Activated CD4-positive, alpha-beta T cell treated with anti-CD3 and anti-CD28 coated beads for 36 hours (primary cell): ENCODE results near the gene PPP3CA. TPM values are rescaled to one million over a fixed set of nuclear protein-coding genes. Genes with fewer than 3 reads are reported as not detected.
A peak's percentile ranks its signal among the peaks of the same experiment; 100 is the strongest.
"Not testable (repeated sequence)": the region's sequence is repeated elsewhere in the genome, so short reads cannot be mapped to it uniquely, and the experiment has no call there.

ENCODE experiments used
- ATAC-seq: fragments of 200-7000 bp; cut with Tn5 transposase; one replicate; pipeline ENCODE4 v1.10.0; 2021; ENCODE audit warnings: mild to moderate bottlenecking, moderate library complexity
- CTCF ChIA-PET: fragments of 350-600 bp; sonication (Branson Sonifier 250); formaldehyde crosslinking; loops from one replicate; lab custom pipeline; 2021; ENCODE audit warnings: antibody characterized with exemption; lab: Charles Lee
- POLR2A ChIA-PET: fragments of 350-600 bp; sonication (Branson Sonifier 250); formaldehyde crosslinking; loops from one replicate; lab custom pipeline; 2021; ENCODE audit warnings: antibody characterized with exemption, inconsistent platforms; lab: Charles Lee
- DNase-seq: peaks from one replicate; pipeline ENCODE4 v3.0.0-alpha.2; 2020
- H3K27ac Mint-ChIP-seq: one replicate; pipeline ENCODE4 v1.8.0; 2021; ENCODE audit warnings: mixed read lengths
- H3K27me3 Mint-ChIP-seq: one replicate; pipeline ENCODE4 v1.8.0; 2021; ENCODE audit warnings: mixed read lengths
- H3K36me3 Mint-ChIP-seq: one replicate; pipeline ENCODE4 v1.8.0; 2021; ENCODE audit warnings: low read depth, mixed read lengths
- H3K4me1 Mint-ChIP-seq: one replicate; pipeline ENCODE4 v1.8.0; 2021; ENCODE audit warnings: mixed read lengths
- H3K4me3 Mint-ChIP-seq: one replicate; pipeline ENCODE4 v1.8.0; 2021; ENCODE audit warnings: mild to moderate bottlenecking, moderate library complexity, mixed read lengths
- H3K9me3 Mint-ChIP-seq: one replicate; pipeline ENCODE4 v1.8.0; 2021; ENCODE audit warnings: low read depth, mixed read lengths
- intact Hi-C, 2 experiments: fragments of 100-400 bp; cut with DNase I in 1 of 2; cut with micrococcal nuclease in 1 of 2; formaldehyde crosslinking; loops; one replicate each; pipeline versions ENCODE4 v1.14.2 to v1.15.1; 2022 to 2024; cut with DNase I, micrococcal nuclease
- total RNA-seq, 2 experiments: library from RNA; stranded (reverse); gene quantifications; one replicate each; pipeline ENCODE4 v1.2.3, GENCODE V29; 2021

PPP3CA gene
- total RNA-seq, 2 experiments from 2014 or later: 7.6 to 8.3 TPM

DNA sequence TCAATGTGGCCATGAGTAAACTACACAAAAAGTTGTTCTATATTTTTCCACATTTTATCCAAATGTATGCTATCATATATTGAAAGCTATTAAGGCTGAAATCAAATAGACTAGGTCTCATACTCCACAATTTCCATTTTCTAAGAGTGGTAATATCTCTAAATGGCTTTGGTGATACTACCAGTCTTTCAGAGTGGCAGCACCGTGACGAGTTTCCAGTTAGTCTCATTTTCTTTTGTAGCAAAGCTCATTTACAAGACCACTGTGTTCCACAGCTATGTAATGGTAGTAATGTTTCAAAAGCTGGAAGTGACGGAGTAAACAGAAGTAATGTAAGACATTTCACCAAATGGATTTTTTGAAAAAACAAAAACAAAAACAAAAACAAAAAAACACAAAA lies 228.2 kb downstream of the PPP3CA start:
- peaks cover 7% of the 10 kb centered on the region for H3K4me1 Mint-ChIP-seq
- ChIA-PET POLR2A (no interaction called here), CTCF (interaction anchor here (1.2 kb wide), 1 partner anchor 35 kb away, joined by 3 read pairs; no protein-coding TSS in a partner anchor)
- H3K9me3 Mint-ChIP-seq: no peaks in the 10 kb centered on the region
- H3K36me3 Mint-ChIP-seq: no peaks in the 10 kb centered on the region
- no peak overlapping the region for H3K4me3 Mint-ChIP-seq
- H3K27ac Mint-ChIP-seq: no peak overlapping the region
- ATAC-seq (no peak), DNase-seq (no peak)
- intact Hi-C loops: no loop called here
- no peaks in the 10 kb centered on the region for H3K27me3 Mint-ChIP-seq

DNA sequence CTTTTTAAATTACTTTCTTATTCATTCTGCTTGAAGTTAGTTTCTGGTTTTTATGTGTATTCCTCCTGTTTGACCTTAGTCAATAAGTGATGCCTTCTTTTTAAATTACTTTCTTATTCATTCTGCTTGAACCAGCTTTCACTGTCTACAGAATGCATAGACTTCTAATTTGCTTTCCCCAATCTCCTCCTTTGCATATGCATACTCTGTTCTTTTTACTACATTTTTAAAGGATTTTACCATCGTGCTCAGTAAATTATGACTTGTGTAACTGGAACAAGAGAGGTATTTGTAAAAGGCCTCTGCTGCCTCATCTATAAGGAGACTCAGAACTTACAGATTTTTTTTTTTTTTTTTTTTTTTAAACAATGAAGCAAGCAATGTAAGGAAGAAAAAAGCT lies 228.7 kb downstream of the PPP3CA start:
- CTCF ChIA-PET: no interaction called here
- H3K9me3 Mint-ChIP-seq: no peaks in the 10 kb centered on the region
- no peaks in the 10 kb centered on the region for H3K36me3 Mint-ChIP-seq
- intact Hi-C loops: no loop called here
- DNase-seq (no peak), ATAC-seq (no peak)
- peaks cover 6% of the 10 kb centered on the region for H3K4me1 Mint-ChIP-seq
- POLR2A ChIA-PET: no interaction called here
- H3K4me3 Mint-ChIP-seq: no peak overlapping the region
- H3K27me3 Mint-ChIP-seq: no peaks in the 10 kb centered on the region
- H3K27ac Mint-ChIP-seq: no peak overlapping the region

DNA sequence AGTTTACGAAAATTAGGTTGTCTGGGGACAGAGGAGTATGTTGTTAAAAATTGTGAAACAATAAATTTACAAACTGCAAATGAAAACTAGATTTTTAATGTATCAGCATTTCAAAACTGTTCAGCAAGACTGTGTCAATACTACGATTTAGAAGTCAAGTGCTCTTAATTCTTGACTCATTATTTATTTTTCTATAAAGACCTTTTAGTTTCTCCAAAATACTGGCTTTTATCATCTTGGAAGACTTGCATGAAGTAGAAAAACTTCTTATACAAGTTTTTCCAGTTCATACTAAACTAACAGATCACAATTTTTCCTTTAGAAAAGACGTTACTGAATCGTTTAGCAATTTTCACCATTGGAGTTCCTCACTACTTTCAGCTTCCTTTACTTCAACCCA lies 231.4 kb downstream of the PPP3CA start:
- H3K27me3 Mint-ChIP-seq: no peaks in the 10 kb centered on the region
- no peaks in the 10 kb centered on the region for H3K9me3 Mint-ChIP-seq
- ATAC-seq: no peak
- H3K36me3 Mint-ChIP-seq: no peaks in the 10 kb centered on the region
- H3K4me3 Mint-ChIP-seq: no peak overlapping the region
- ChIA-PET POLR2A (no interaction called here), CTCF (no interaction called here)
- intact Hi-C loops: no loop called here
- DNase-seq: no peak
- no peak overlapping the region for H3K27ac Mint-ChIP-seq
- no peaks in the 10 kb centered on the region for H3K4me1 Mint-ChIP-seq

DNA sequence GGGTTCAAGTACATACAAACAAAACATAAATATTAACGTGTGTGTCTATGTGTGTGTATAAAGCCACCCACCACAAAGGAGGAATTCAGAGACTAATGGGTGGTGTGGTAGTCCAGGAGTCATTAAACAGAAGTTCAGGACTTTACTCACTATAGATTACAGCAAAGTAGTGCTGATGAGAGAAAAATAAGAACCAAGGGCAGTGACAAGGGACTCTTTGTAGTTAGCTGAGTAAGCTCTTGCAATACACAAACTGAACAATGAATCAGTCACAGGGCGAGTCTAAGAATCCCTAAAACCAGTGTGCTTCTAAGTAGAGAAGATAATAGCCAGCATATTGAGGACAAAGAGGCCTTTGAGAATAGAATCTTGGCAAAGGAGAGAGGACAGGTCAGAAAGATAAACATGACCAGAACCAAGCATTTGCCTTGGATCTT lies 232.4 kb downstream of the PPP3CA start:
- intact Hi-C loops: no loop called here
- POLR2A ChIA-PET: no interaction called here

DNA sequence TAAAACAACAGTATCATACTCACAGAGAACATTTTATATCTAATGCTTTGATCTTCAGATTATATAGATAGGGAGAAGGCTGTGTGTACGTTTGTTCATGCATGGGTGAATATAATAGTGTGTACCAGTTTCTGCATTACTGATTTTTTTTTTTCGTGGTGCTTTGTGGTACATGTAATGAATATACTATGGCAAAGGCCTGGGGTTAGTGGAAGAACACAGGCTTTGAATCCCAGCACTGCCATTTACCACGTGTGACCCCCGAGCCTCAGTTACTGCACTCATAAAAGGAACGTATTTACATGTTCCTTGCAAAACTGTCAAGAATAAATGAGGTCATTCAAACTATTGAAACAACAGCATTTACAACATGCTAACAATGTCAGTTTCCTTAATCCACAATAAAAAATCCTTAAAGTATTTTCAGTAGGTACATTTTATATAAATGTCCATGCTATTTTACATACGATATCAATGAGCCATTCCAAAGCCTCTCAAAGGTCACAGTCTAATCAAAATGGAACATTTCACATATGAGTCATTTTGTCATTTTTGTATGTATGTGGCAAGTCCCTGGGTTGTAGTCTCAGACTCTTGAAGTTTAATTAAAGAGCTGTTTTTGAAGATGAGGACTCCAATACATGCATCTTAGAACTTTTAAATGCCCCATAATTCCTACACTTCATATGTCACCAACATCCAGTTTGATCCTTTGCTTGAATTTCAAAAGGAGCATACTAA lies 242.8 kb downstream of the PPP3CA start:
- no peak overlapping the region for H3K4me3 Mint-ChIP-seq
- POLR2A ChIA-PET: interaction anchor here (0.6 kb wide), 2 partner anchors 261 to 930 kb away, joined by 3 read pairs; no protein-coding TSS in a partner anchor
- peaks cover 24% of the 10 kb centered on the region for H3K4me1 Mint-ChIP-seq

More for the DNA sequence above, 232.4 kb downstream of the PPP3CA start:
- no peak overlapping the region for H3K27ac Mint-ChIP-seq
- ATAC-seq: no peak
- DNase-seq: no peak
- H3K9me3 Mint-ChIP-seq: no peaks in the 10 kb centered on the region
- no peaks in the 10 kb centered on the region for H3K36me3 Mint-ChIP-seq
- H3K27me3 Mint-ChIP-seq: no peaks in the 10 kb centered on the region
- no peaks in the 10 kb centered on the region for H3K4me1 Mint-ChIP-seq
- no peak overlapping the region for H3K4me3 Mint-ChIP-seq
- CTCF ChIA-PET: no interaction called here

DNA sequence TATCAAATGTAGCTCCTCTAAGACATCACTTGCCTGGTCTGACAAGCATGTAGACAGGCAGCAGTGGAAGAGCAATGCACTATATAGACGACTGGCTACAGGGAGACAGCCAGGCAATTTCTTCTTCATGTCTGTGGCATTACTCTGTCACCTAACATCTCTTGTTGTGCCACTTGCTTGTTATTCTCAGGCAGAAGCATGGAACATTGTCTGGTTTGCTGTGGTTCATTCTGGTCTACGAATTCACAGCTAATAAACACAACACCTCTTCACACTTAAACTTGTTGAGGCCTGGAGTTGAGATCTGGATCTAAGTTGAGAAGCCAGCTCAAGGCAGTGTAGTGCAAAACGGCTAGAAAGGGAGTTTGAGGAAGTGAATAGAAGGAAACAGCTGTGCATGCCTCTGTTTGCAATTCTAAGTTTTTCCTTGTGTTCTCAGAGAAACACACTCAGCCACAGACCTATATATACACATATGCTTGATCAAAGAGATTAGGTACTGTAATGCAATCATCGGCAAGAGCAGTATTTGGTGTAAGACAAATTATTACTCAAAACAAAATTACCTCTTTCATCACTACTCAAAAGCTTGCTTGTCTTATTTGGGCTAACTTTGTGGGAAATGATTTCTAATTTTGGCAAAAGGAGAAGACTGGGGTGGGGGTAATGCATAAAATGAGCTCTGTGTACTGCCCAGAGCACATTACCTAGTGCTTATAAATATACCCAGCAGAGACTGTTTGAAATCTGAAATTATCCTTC lies 243.8 kb downstream of the PPP3CA start:
- no peak overlapping the region for H3K27ac Mint-ChIP-seq
- POLR2A ChIA-PET: interaction anchor here (0.6 kb wide), 1 partner anchor 929 kb away, joined by 3 read pairs; no protein-coding TSS in a partner anchor

More for the DNA sequence above, 242.8 kb downstream of the PPP3CA start:
- H3K9me3 Mint-ChIP-seq: no peaks in the 10 kb centered on the region
- DNase-seq (no peak), ATAC-seq (peak; percentile 72)
- no peak overlapping the region for H3K27ac Mint-ChIP-seq
- H3K36me3 Mint-ChIP-seq: peaks cover 3% of the 10 kb centered on the region
- CTCF ChIA-PET: interaction anchor here (1.1 kb wide), 1 partner anchor 11 kb away, joined by 3 read pairs; no protein-coding TSS in a partner anchor
- intact Hi-C loops: loop anchor here in 1 of 2 experiments (2.0 kb wide), 1 partner anchor 50 kb away; no protein-coding TSS in a partner anchor
- H3K27me3 Mint-ChIP-seq: no peaks in the 10 kb centered on the region

DNA sequence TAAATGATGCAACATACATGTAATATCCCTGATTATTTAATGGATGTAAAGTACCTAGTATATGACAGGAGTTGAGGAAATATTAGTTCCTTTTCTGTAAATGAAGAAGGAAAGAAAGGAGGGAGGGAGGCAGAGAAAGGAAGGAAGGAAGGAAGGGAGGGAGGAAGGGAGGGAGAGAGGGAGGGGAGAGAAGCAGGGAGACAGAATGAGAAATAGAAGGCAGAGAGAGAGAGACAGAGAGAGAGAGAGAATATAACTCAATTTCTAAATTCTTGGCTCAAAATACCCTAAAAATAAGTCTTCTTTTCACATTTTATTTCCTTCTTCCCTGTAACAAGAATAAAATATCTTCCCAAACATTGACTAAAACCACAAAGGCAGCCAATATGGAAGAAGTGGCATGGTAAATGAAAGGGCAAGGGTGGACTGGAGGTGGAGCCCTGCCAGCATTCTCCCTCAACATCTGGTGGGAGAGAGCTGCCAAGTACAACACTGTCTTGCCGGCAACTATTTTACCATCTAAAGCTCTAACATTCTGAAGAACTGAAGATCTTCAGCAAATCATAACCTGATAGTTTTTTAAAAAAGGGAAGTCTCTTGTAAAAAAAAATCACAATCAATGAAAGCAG lies 245.1 kb downstream of the PPP3CA start:
- DNase-seq (no peak), ATAC-seq (no peak)
- H3K27ac Mint-ChIP-seq: no peak overlapping the region
- peaks cover 24% of the 10 kb centered on the region for H3K4me1 Mint-ChIP-seq
- CTCF ChIA-PET: interaction anchor here (0.6 kb wide), 1 partner anchor 11 kb away, joined by 3 read pairs; no protein-coding TSS in a partner anchor
- POLR2A ChIA-PET: no interaction called here
- H3K36me3 Mint-ChIP-seq: peaks cover 8% of the 10 kb centered on the region
- intact Hi-C loops: no loop called here
- H3K9me3 Mint-ChIP-seq: no peaks in the 10 kb centered on the region
- no peaks in the 10 kb centered on the region for H3K27me3 Mint-ChIP-seq
- no peak overlapping the region for H3K4me3 Mint-ChIP-seq

More for the DNA sequence above, 243.8 kb downstream of the PPP3CA start:
- CTCF ChIA-PET: interaction anchor here (1.1 kb wide), 2 partner anchors 10 to 55 kb away, joined by 3 read pairs; no protein-coding TSS in a partner anchor
- intact Hi-C loops: loop anchor here in 1 of 2 experiments (2.0 kb wide), 1 partner anchor 51 kb away; no protein-coding TSS in a partner anchor
- no peaks in the 10 kb centered on the region for H3K9me3 Mint-ChIP-seq
- no peaks in the 10 kb centered on the region for H3K27me3 Mint-ChIP-seq
- peaks cover 3% of the 10 kb centered on the region for H3K36me3 Mint-ChIP-seq
- ATAC-seq (peak; percentile 71), DNase-seq (no peak)
- peaks cover 24% of the 10 kb centered on the region for H3K4me1 Mint-ChIP-seq
- H3K4me3 Mint-ChIP-seq: no peak overlapping the region

DNA sequence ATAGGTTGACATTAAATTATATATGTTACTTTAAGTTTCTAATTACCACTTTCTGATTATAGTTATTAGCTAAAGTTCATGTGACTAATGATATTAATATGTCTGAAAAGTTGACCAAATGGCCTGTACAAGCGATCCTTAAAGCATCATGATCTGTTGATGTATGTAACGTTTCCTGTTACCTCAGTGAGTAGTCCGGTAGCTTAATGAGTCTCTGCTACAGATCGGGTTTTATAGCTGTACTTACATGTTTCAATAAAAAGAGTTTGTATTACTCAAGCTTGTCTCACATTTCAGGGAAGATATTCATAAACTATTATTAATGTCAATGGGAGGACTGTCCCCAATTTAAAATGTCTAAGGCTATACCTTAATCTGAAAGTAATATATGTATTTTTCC lies 246.3 kb downstream of the PPP3CA start:
- Mint-ChIP-seq H3K4me1 (peaks cover 22% of the 10 kb centered on the region), H3K27me3 (no peaks in the 10 kb centered on the region), H3K9me3 (no peaks in the 10 kb centered on the region), H3K4me3 (no peak overlapping the region), H3K27ac (no peak overlapping the region), H3K36me3 (peaks cover 5% of the 10 kb centered on the region)
- POLR2A ChIA-PET: interaction anchor here (0.6 kb wide), 1 partner anchor 81 kb away, joined by 3 read pairs; no protein-coding TSS in a partner anchor
- CTCF ChIA-PET: interaction anchor here (0.8 to 1.2 kb wide), 3 partner anchors 9 to 630 kb away, joined by 3 read pairs; no protein-coding TSS in a partner anchor
- ATAC-seq: no peak
- intact Hi-C loops: no loop called here
- no peak for DNase-seq

DNA sequence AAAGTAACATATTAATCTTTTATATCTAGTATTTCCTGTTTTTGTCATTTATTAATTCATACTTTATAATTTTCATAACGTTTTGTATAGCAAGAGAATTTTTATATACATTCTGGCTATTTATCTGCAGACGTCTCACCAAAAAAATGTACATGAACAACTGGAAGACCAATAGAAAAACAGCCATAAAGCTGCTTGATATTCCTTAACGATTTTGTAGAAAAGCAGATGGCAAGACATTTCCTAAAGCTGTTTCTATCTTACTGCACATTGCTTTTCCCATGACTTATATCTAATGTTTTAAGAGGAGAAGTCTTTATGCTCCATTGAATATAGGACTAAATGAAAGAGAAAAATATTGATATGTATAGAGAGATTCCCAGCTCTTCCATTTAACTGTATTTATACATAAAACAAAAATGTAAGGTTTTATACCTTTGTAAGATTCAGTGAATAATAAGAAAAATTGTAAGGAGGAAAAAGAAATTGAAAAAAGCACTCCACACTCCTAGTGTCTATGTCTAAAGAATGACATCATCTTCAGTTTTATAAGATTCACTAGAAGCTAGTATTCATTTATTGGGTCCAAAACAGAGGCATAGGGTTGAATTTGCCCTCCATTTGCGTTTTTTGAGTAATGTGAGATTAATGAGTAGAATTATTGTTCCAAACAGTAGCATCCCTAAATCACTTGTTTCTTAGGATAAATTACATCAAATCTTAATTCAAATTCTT lies 248.5 kb downstream of the PPP3CA start:
- H3K4me1 Mint-ChIP-seq: peaks cover 8% of the 10 kb centered on the region
- DNase-seq: no peak
- ATAC-seq: no peak
- no peak overlapping the region for H3K27ac Mint-ChIP-seq
- no peaks in the 10 kb centered on the region for H3K9me3 Mint-ChIP-seq
- ChIA-PET CTCF (no interaction called here), POLR2A (no interaction called here)
- intact Hi-C loops: no loop called here
- H3K36me3 Mint-ChIP-seq: peaks cover 8% of the 10 kb centered on the region
- H3K27me3 Mint-ChIP-seq: no peaks in the 10 kb centered on the region
- H3K4me3 Mint-ChIP-seq: no peak overlapping the region

DNA sequence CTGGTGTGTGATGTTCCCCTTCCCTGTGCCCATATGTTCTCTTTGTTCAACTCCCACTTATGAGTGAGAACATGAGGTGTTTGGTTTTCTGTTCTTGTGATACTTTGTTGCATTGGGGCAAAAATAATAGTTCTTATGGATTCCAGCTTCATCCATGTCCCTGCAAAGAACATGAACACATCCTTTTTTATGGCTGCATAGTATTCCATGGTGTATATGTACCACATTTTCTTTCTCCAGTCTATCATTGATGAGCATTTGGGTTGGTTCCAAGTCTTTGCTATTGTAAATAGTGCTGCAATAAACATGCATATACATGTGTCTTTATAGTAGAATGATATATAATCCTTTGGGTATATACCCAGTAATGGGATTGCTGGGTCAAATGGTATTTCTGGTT lies 254.7 kb downstream of the PPP3CA start:
- peaks cover 16% of the 10 kb centered on the region for H3K36me3 Mint-ChIP-seq
- intact Hi-C loops, ATAC-seq, H3K9me3 Mint-ChIP-seq, H3K27ac Mint-ChIP-seq, DNase-seq, H3K27me3 Mint-ChIP-seq, POLR2A ChIA-PET, CTCF ChIA-PET, H3K4me1 Mint-ChIP-seq, H3K4me3 Mint-ChIP-seq: not testable (repeated sequence)
